Hepatic stellate cell (primary cell): Measurements from ENCODE around the gene TK2.

ENCODE experiments used
- DNase-seq: peaks from one replicate; pipeline ENCODE4 v3.0.0; 2011; ENCODE audit warnings: low spot score

Gene TK2

GRCh38 chr16:66544016-66544757 lies 5.7 kb downstream of the TK2 start:
- no peak for DNase-seq

GRCh38 chr16:66543541-66543940 lies 6.4 kb downstream of the TK2 start:
- no peak for DNase-seq

- no peak for DNase-seq
These were observed 7.5 kb downstream of the TK2 start for GRCh38 chr16:66542396-66542795.

GRCh38 chr16:66541388-66542355 lies 8.2 kb downstream of the TK2 start:
- no peak for DNase-seq

- no peak for DNase-seq
These were observed 10.1 kb downstream of the TK2 start for GRCh38 chr16:66539623-66540469.

GRCh38 chr16:66538910-66539309 lies 11.0 kb downstream of the TK2 start:
- DNase-seq: no peak

- no peak for DNase-seq
These were observed 12.7 kb downstream of the TK2 start for GRCh38 chr16:66537236-66537635.

- DNase-seq: no peak
These were observed 13.4 kb downstream of the TK2 start for GRCh38 chr16:66536525-66536924.

- no peak for DNase-seq
These were observed 15.5 kb downstream of the TK2 start for GRCh38 chr16:66534376-66534799.

- DNase-seq: no peak
These were observed 20.4 kb downstream of the TK2 start for GRCh38 chr16:66529475-66529874.

- no peak for DNase-seq
These were observed 21.6 kb downstream of the TK2 start for GRCh38 chr16:66528294-66528693.

- no peak for DNase-seq
These were observed 24.3 kb downstream of the TK2 start for GRCh38 chr16:66525396-66526180.

- DNase-seq: no peak
These were observed 25.2 kb downstream of the TK2 start for GRCh38 chr16:66524601-66525164.

GRCh38 chr16:66523861-66524354 lies 26.0 kb downstream of the TK2 start:
- no peak for DNase-seq

- DNase-seq: no peak
These were observed 26.9 kb downstream of the TK2 start for GRCh38 chr16:66522816-66523590.

- DNase-seq: peak; percentile 49
These were observed 27.8 kb downstream of the TK2 start for GRCh38 chr16:66521951-66522771.

- no peak for DNase-seq
These were observed 28.6 kb downstream of the TK2 start for GRCh38 chr16:66521252-66521713.

GRCh38 chr16:66520406-66521170 lies 29.3 kb downstream of the TK2 start:
- DNase-seq: no peak
